ENCODE results near the gene IMMP1L.

Gene IMMP1L

GRCh38 chr11:31383116-31383515 is 126.3 kb downstream of the IMMP1L start:
- in situ Hi-C loops (cut with HindIII; ENCODE audit: low pct_ligation_motif_present, low sequenced_read_pairs) = no loop called here
- H3K36me3 ChIP-seq (replicated peaks) = no peaks in the 10 kb centered on the region
- no peak overlapping the region for H3K27ac ChIP-seq
- DNase-seq = no peak
- H3K4me3 ChIP-seq (ENCODE audit: low read depth, low read length) = no peak overlapping the region
- TF ChIP-seq CTCF (IDR thresholded peaks at IDR 0.05; ENCODE audit: low read depth, low read length, missing control alignments) = no peak
- H3K27me3 ChIP-seq (replicated peaks) = no peaks in the 10 kb centered on the region

Data from brain microvascular endothelial cell (primary cell).